ENCODE measurements around the gene IRAK2.
A peak's percentile ranks its signal among the peaks of the same experiment; 100 is the strongest.
"Not testable (repeated sequence)": the region's sequence is repeated elsewhere in the genome, so short reads cannot be mapped to it uniquely, and the experiment has no call there.

IRAK2 gene

GRCh38 chr3:10259798-10260197, 95.1 kb downstream of the IRAK2 start:
- no peak for DNase-seq

GRCh38 chr3:10260211-10260701, 95.5 kb downstream of the IRAK2 start:
- no peak for DNase-seq

GRCh38 chr3:10262027-10262426, 97.3 kb downstream of the IRAK2 start:
- no peak for DNase-seq

- DNase-seq: peak; percentile 85
Observed at GRCh38 chr3:10263646-10264363, 99.1 kb downstream of the IRAK2 start.

- no peak for DNase-seq
Observed at GRCh38 chr3:10265833-10266232, 101.1 kb downstream of the IRAK2 start.

- DNase-seq: not testable (repeated sequence)
Observed at GRCh38 chr3:10266936-10267335, 102.2 kb downstream of the IRAK2 start.

- DNase-seq: no peak
Observed at GRCh38 chr3:10268116-10268515, 103.4 kb downstream of the IRAK2 start.

GRCh38 chr3:10268930-10269329, 104.2 kb downstream of the IRAK2 start:
- DNase-seq: no peak

- no peak for DNase-seq
Observed at GRCh38 chr3:10269443-10269842, 104.7 kb downstream of the IRAK2 start.

- DNase-seq: not testable (repeated sequence)
Observed at GRCh38 chr3:10272476-10272875, 107.8 kb downstream of the IRAK2 start.

GRCh38 chr3:10272977-10273376, 108.3 kb downstream of the IRAK2 start:
- DNase-seq: no peak

- DNase-seq: no peak
Observed at GRCh38 chr3:10273702-10274305, 109.1 kb downstream of the IRAK2 start.

- no peak for DNase-seq
Observed at GRCh38 chr3:10274601-10275000, 109.9 kb downstream of the IRAK2 start.

GRCh38 chr3:10277115-10277625, 112.5 kb downstream of the IRAK2 start:
- DNase-seq: no peak

- DNase-seq: no peak
Observed at GRCh38 chr3:10278501-10278900, 113.8 kb downstream of the IRAK2 start.

GRCh38 chr3:10279384-10280176, 114.9 kb downstream of the IRAK2 start:
- no peak for DNase-seq

GRCh38 chr3:10280177-10280529, 115.4 kb downstream of the IRAK2 start:
- DNase-seq: no peak

- DNase-seq: no peak
Observed at GRCh38 chr3:10280571-10280970, 115.9 kb downstream of the IRAK2 start.

- DNase-seq: no peak
Observed at GRCh38 chr3:10281951-10282350, 117.2 kb downstream of the IRAK2 start.

GRCh38 chr3:10283638-10284037, 118.9 kb downstream of the IRAK2 start:
- DNase-seq: no peak

GRCh38 chr3:10284496-10284895, 119.8 kb downstream of the IRAK2 start:
- no peak for DNase-seq

GRCh38 chr3:10285272-10286132, 120.8 kb downstream of the IRAK2 start:
- no peak for DNase-seq

- DNase-seq: no peak
Observed at GRCh38 chr3:10286133-10286524, 121.4 kb downstream of the IRAK2 start.
